GM19438 (cell line): ENCODE results near the gene IER5L.

Experiments used
- ATAC-seq: cut with Tn5 transposase; IDR thresholded peaks from one replicate; pipeline ENCODE4 v1.9.1; 2021; ENCODE audit warnings: low read depth; ENCODE audit not compliant: unreplicated experiment

Gene IER5L

GRCh38 chr9:129182625-129183494, 4.8 kb upstream of the IER5L start:
- ATAC-seq = no peak

- ATAC-seq = no peak
Observed at GRCh38 chr9:129182122-129182521, 4.1 kb upstream of the IER5L start.

- ATAC-seq = no peak
Observed at GRCh38 chr9:129181246-129181645, 3.2 kb upstream of the IER5L start.

GRCh38 chr9:129178568-129179382, 714 bp upstream of the IER5L start:
- no peak for ATAC-seq

GRCh38 chr9:129177443-129177790, 644 bp downstream of the IER5L start:
- ATAC-seq = peak; percentile 15

- ATAC-seq = no peak
Observed at GRCh38 chr9:129176701-129177442, 1.2 kb downstream of the IER5L start.

- ATAC-seq = no peak
Observed at GRCh38 chr9:129175825-129176633, 2.0 kb downstream of the IER5L start.

GRCh38 chr9:129175515-129175824, 2.6 kb downstream of the IER5L start:
- no peak for ATAC-seq

GRCh38 chr9:129174724-129175514, 3.1 kb downstream of the IER5L start:
- ATAC-seq = no peak

GRCh38 chr9:129174102-129174723, 3.8 kb downstream of the IER5L start:
- ATAC-seq = no peak

GRCh38 chr9:129173296-129174101, 4.6 kb downstream of the IER5L start:
- no peak for ATAC-seq

GRCh38 chr9:129172816-129173215, 5.2 kb downstream of the IER5L start:
- ATAC-seq = no peak

GRCh38 chr9:129171993-129172751, 5.9 kb downstream of the IER5L start:
- ATAC-seq = no peak

- ATAC-seq = no peak
Observed at GRCh38 chr9:129170229-129170628, 7.8 kb downstream of the IER5L start.

GRCh38 chr9:129166623-129167557, 11.2 kb downstream of the IER5L start:
- ATAC-seq = no peak

GRCh38 chr9:129165198-129165597, 12.9 kb downstream of the IER5L start:
- no peak for ATAC-seq
